ENCODE measurements around the gene LDLRAD2.

Gene LDLRAD2

DNA sequence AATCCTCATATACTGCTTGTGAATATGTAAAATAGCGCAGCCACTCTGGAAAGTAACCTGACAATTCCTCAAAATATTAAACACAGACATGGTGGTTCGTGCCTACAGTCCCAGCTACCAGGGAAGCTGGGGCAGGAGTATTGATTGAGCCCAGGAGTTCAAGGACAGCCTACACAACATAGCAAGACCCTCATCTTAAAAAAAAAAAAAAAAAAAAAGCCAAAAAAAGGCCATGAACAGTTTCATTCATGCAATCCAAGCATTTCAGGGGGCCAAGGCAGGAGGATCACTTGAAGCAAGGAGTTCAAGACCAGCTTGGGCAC lies 33.7 kb upstream of the LDLRAD2 start:
- TF ChIP-seq, protein P1, sequence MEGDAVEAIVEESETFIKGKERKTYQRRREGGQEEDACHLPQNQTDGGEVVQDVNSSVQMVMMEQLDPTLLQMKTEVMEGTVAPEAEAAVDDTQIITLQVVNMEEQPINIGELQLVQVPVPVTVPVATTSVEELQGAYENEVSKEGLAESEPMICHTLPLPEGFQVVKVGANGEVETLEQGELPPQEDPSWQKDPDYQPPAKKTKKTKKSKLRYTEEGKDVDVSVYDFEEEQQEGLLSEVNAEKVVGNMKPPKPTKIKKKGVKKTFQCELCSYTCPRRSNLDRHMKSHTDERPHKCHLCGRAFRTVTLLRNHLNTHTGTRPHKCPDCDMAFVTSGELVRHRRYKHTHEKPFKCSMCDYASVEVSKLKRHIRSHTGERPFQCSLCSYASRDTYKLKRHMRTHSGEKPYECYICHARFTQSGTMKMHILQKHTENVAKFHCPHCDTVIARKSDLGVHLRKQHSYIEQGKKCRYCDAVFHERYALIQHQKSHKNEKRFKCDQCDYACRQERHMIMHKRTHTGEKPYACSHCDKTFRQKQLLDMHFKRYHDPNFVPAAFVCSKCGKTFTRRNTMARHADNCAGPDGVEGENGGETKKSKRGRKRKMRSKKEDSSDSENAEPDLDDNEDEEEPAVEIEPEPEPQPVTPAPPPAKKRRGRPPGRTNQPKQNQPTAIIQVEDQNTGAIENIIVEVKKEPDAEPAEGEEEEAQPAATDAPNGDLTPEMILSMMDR (IDR thresholded peaks at IDR 0.05; ENCODE audit: borderline replicate concordance, control extremely low read depth, extremely low read depth, insufficient read depth, missing control alignments) = no peak
- no peak for DNase-seq (ENCODE audit: low spot score)
- in situ Hi-C loops (cut with MboI; ENCODE audit: low sequenced_read_pairs, unreplicated experiment) = no loop called here

- TF ChIP-seq, protein P1 (IDR thresholded peaks at IDR 0.05; ENCODE audit: borderline replicate concordance, control extremely low read depth, extremely low read depth, insufficient read depth, missing control alignments) = no peak
- in situ Hi-C loops (cut with MboI; ENCODE audit: low sequenced_read_pairs, unreplicated experiment) = no loop called here
- DNase-seq (ENCODE audit: low spot score) = peak; percentile 53
These were observed 32.2 kb upstream of the LDLRAD2 start for GRCh38 chr1:21779613-21780521.

DNA sequence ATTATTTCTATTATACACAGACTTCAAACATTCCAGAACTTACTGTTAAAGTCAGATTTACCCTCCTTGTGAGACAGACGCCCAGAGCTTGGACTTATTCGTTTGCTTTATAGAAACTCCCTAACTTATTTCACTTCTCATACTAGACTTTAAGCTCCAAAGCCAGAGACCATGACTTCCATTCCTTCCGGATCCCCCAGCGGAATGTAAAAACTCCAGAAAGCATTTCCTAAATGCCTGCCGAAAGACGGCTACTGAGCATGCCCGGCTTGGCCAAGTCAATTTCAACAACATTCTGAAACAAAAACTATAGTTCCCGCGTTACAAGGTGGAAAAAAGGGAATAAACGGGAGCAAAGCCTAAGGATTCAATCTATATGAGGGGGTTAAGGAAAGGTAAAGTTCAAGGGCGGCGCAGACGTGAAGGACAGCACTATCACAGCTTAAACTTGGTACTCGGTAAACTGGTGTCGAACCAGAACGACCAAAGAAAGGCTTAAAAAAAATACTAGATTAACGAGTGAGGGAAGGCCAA lies 30.2 kb upstream of the LDLRAD2 start:
- in situ Hi-C loops (cut with MboI; ENCODE audit: low sequenced_read_pairs, unreplicated experiment) = no loop called here
- TF ChIP-seq, protein P1 (IDR thresholded peaks at IDR 0.05; ENCODE audit: borderline replicate concordance, control extremely low read depth, extremely low read depth, insufficient read depth, missing control alignments) = no peak
- no peak for DNase-seq (ENCODE audit: low spot score)

DNA sequence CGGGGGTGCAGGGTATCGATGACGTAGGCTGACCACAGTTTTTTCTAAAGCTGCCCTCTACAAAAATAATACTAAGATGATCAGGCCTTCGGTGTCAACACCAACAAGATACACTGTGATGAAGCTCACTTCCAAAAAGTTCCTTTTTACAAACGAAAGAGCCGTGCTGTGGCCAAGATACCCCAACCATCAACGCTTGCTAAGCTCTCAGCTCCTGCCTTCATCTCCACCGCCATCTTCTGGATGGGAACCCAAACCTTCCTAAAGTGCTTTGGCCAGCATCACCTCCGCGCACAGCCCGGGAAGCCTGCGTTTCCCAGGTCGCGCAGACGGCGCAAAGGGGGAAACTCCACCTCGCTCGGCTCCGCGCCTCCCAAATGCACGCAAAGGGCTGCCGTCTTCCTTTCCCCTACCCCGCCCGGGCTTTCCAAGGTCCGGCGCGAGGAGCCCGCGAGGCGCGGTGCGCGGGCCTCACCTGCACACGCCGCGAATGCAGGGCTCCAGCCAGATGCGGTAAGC lies 29.7 kb upstream of the LDLRAD2 start:
- DNase-seq (ENCODE audit: low spot score) = peak; percentile 55
- TF ChIP-seq, protein P1 (IDR thresholded peaks at IDR 0.05; ENCODE audit: borderline replicate concordance, control extremely low read depth, extremely low read depth, insufficient read depth, missing control alignments) = peak; percentile 52
- in situ Hi-C loops (cut with MboI; ENCODE audit: low sequenced_read_pairs, unreplicated experiment) = no loop called here

DNA sequence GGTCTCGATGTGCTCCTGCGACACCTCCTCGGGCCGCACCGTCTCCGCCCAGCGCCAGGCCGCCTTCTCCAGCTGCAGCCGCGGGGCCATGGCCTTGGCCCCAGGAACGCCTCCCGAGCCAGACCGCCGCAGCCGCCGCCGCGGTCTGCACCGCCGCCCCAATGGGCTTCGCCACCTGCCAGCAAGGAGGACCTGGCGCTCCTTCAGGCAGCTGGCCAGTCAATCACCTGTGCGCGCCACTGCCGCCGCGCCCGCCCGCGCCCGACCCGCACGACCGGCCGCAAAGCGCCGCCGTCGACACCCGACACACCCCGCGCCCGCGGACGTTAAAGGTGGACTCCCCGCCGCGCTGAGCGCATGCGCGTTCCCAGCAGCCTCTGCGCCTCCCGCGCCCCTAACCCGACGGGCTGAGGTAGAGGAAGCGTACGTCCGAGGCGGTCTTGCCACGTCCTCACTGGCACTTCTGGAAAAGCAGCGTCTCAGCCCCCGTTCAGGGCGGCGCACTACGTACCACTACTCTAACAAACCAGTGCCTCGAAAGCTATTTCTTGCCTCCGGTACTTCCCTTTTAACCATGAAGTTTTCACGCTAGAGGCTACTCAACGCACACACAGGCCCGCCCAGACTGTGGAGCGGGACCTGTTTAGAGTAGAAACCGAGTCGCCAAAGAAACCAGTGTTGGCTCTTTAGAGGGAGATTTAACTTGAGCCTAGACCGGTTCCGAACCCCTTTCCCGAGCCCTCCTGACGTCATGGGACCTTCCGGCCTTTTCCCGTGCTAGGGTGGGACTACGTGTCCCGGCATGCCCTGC lies 29.0 kb upstream of the LDLRAD2 start, which contains the start of gene USP48:
USP48 (minus strand) TSS at position 282 of the 811 bp plus-strand sequence; CDS start at position 90, 192 bp downstream.
- in situ Hi-C loops (cut with MboI; ENCODE audit: low sequenced_read_pairs, unreplicated experiment) = no loop called here
- peak; percentile 94 for DNase-seq (ENCODE audit: low spot score)
- TF ChIP-seq, protein P1 (IDR thresholded peaks at IDR 0.05; ENCODE audit: borderline replicate concordance, control extremely low read depth, extremely low read depth, insufficient read depth, missing control alignments) = no peak

Data from GM13976 (cell line).